ENCODE data around the gene PIGK. TPM values are rescaled to one million over a fixed set of nuclear protein-coding genes. Genes with fewer than 3 reads are reported as not detected.

Gene PIGK
- total RNA-seq, 1 donor from 2014 or later = 28.6 TPM

DNA sequence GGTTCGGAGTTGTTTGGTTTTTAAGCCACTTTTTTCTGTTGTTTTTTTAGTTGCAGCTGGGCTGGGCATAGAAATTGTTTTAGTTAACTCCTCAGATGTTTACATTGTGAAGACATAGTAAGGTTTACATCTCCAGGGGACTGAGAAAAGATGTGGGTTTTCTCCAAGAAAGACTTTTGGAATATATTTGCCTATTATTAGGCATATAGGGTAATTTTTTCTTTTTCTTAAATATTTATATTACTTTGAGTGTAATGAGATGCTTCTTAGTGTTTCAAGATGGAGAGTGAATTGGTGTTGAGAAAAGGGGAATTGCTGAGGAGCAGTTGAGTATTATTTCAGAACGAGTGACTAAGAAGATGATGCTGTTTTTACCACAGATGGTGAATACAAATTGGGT, 26.6 kb upstream of the PIGK start:
- no peaks in the 10 kb centered on the region for H3K27me3 Mint-ChIP-seq (ENCODE audit: low read depth, unreplicated experiment)
- no peaks in the 10 kb centered on the region for H3K36me3 ChIP-seq (ENCODE audit: insufficient read depth, low read length)
- no peak overlapping the region for H3K4me2 ChIP-seq (ENCODE audit: low read length)
- no peaks in the 10 kb centered on the region for H3K4me1 Mint-ChIP-seq (ENCODE audit: low read depth, unreplicated experiment)
- H3K4me3 ChIP-seq (ENCODE audit: insufficient read depth, low read depth, low read length) = no peak overlapping the region
- no peaks in the 10 kb centered on the region for H4K20me1 ChIP-seq (ENCODE audit: insufficient read depth, low read length)
- H3K36me3 Mint-ChIP-seq (ENCODE audit: low read depth, unreplicated experiment) = peaks cover 3% of the 10 kb centered on the region
- H3K9me3 Mint-ChIP-seq (ENCODE audit: unreplicated experiment) = peaks cover 7% of the 10 kb centered on the region
- FAIRE-seq (no peak), DNase-seq (ENCODE audit: low read depth) (no peak)
- no peaks in the 10 kb centered on the region for H3K9me3 ChIP-seq (ENCODE audit: insufficient read depth, low read depth, low read length)
- no peak overlapping the region for H3K9ac ChIP-seq (ENCODE audit: low read length)
- no peak overlapping the region for H3K27ac Mint-ChIP-seq (ENCODE audit: unreplicated experiment)
- TF ChIP-seq EZH2 (IDR thresholded peaks at IDR 0.05; ENCODE audit: insufficient read depth, low read length) = no peak
- TF ChIP-seq, protein P1, sequence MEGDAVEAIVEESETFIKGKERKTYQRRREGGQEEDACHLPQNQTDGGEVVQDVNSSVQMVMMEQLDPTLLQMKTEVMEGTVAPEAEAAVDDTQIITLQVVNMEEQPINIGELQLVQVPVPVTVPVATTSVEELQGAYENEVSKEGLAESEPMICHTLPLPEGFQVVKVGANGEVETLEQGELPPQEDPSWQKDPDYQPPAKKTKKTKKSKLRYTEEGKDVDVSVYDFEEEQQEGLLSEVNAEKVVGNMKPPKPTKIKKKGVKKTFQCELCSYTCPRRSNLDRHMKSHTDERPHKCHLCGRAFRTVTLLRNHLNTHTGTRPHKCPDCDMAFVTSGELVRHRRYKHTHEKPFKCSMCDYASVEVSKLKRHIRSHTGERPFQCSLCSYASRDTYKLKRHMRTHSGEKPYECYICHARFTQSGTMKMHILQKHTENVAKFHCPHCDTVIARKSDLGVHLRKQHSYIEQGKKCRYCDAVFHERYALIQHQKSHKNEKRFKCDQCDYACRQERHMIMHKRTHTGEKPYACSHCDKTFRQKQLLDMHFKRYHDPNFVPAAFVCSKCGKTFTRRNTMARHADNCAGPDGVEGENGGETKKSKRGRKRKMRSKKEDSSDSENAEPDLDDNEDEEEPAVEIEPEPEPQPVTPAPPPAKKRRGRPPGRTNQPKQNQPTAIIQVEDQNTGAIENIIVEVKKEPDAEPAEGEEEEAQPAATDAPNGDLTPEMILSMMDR (IDR thresholded peaks at IDR 0.05; ENCODE audit: insufficient read depth, low read depth, low read length) = no peak
- H3K4me3 Mint-ChIP-seq (ENCODE audit: unreplicated experiment) = no peak overlapping the region
- H2AFZ ChIP-seq (ENCODE audit: low read depth, low read length) = no peak overlapping the region
- no peaks in the 10 kb centered on the region for H3K79me2 ChIP-seq (ENCODE audit: insufficient read depth, low read length)
- H3K27me3 ChIP-seq (ENCODE audit: insufficient read depth, low read length) = no peaks in the 10 kb centered on the region
- H3K27ac ChIP-seq (ENCODE audit: low read depth, low read length) = no peak overlapping the region
- H3K4me1 ChIP-seq (ENCODE audit: insufficient read depth, low read length) = no peaks in the 10 kb centered on the region

DNA sequence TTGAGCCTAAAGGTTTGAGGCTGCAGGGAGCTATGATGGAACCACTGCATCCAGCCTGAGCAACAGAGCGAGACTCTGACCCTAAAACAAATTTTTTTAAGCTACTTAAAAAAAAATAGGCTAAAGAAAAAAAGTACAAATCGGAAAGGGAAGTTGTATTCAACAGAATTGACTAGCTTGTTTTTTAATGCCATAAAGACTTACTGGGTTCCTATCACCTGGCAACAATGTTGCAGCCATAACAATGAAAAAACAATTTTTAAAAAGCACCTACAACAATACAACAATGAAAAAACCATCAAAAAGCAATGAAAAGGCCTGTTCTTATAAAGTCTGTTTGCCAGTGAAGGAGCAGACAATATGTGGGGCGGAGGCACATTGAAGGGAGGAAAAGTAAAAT, 20.1 kb upstream of the PIGK start:
- no peaks in the 10 kb centered on the region for H3K9me3 ChIP-seq (ENCODE audit: insufficient read depth, low read depth, low read length)
- FAIRE-seq = no peak
- H3K27me3 ChIP-seq (ENCODE audit: insufficient read depth, low read length) = no peaks in the 10 kb centered on the region
- H3K9ac ChIP-seq (ENCODE audit: low read length) = no peak overlapping the region
- no peak overlapping the region for H3K4me3 ChIP-seq (ENCODE audit: insufficient read depth, low read depth, low read length)
- no peak overlapping the region for H3K4me2 ChIP-seq (ENCODE audit: low read length)
- H4K20me1 ChIP-seq (ENCODE audit: insufficient read depth, low read length) = no peaks in the 10 kb centered on the region
- no peak for DNase-seq (ENCODE audit: low read depth)
- Mint-ChIP-seq H3K36me3 (ENCODE audit: low read depth, unreplicated experiment) (peaks cover 1% of the 10 kb centered on the region), H3K9me3 (ENCODE audit: unreplicated experiment) (no peaks in the 10 kb centered on the region), H3K4me3 (ENCODE audit: unreplicated experiment) (no peak overlapping the region), H3K4me1 (ENCODE audit: low read depth, unreplicated experiment) (no peaks in the 10 kb centered on the region), H3K27ac (ENCODE audit: unreplicated experiment) (no peak overlapping the region), H3K27me3 (ENCODE audit: low read depth, unreplicated experiment) (no peaks in the 10 kb centered on the region)
- no peaks in the 10 kb centered on the region for H3K36me3 ChIP-seq (ENCODE audit: insufficient read depth, low read length)
- no peak overlapping the region for H3K27ac ChIP-seq (ENCODE audit: low read depth, low read length)
- no peak overlapping the region for H2AFZ ChIP-seq (ENCODE audit: low read depth, low read length)
- no peaks in the 10 kb centered on the region for H3K79me2 ChIP-seq (ENCODE audit: insufficient read depth, low read length)
- no peak for TF ChIP-seq EZH2 (IDR thresholded peaks at IDR 0.05; ENCODE audit: insufficient read depth, low read length)
- TF ChIP-seq, protein P1 (IDR thresholded peaks at IDR 0.05; ENCODE audit: insufficient read depth, low read depth, low read length) = no peak
- no peaks in the 10 kb centered on the region for H3K4me1 ChIP-seq (ENCODE audit: insufficient read depth, low read length)

DNA sequence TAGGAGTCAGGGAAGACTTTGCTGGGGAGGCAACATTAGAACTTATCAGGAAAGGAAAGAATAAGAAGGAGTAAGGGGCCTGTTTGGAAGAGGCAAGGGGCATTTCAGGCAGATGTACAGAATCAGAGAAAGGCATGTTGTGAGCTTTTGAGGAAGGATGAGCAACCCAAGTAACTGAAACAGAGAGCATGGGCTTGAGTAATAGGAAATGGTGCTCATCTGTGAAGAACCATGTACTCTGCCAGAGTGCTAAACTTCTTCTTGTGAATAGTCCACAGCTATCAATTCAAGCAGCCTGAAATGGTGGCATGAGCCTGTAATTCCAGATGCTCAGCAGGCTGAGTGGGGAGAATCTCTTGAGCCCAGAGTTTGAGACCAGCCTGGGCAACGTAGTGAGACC, 19.2 kb upstream of the PIGK start:
- no peaks in the 10 kb centered on the region for H3K9me3 ChIP-seq (ENCODE audit: insufficient read depth, low read depth, low read length)
- no peaks in the 10 kb centered on the region for H4K20me1 ChIP-seq (ENCODE audit: insufficient read depth, low read length)
- H3K27me3 ChIP-seq (ENCODE audit: insufficient read depth, low read length) = no peaks in the 10 kb centered on the region
- Mint-ChIP-seq H3K36me3 (ENCODE audit: low read depth, unreplicated experiment) (peaks cover 1% of the 10 kb centered on the region), H3K9me3 (ENCODE audit: unreplicated experiment) (no peaks in the 10 kb centered on the region), H3K4me3 (ENCODE audit: unreplicated experiment) (no peak overlapping the region), H3K27ac (ENCODE audit: unreplicated experiment) (no peak overlapping the region), H3K27me3 (ENCODE audit: low read depth, unreplicated experiment) (no peaks in the 10 kb centered on the region), H3K4me1 (ENCODE audit: low read depth, unreplicated experiment) (no peaks in the 10 kb centered on the region)
- H3K4me2 ChIP-seq (ENCODE audit: low read length) = no peak overlapping the region
- no peak for DNase-seq (ENCODE audit: low read depth)
- no peaks in the 10 kb centered on the region for H3K79me2 ChIP-seq (ENCODE audit: insufficient read depth, low read length)
- no peak for FAIRE-seq
- no peaks in the 10 kb centered on the region for H3K36me3 ChIP-seq (ENCODE audit: insufficient read depth, low read length)
- no peaks in the 10 kb centered on the region for H3K4me1 ChIP-seq (ENCODE audit: insufficient read depth, low read length)
- H3K9ac ChIP-seq (ENCODE audit: low read length) = no peak overlapping the region
- TF ChIP-seq, protein P1 (IDR thresholded peaks at IDR 0.05; ENCODE audit: insufficient read depth, low read depth, low read length) = no peak
- TF ChIP-seq EZH2 (IDR thresholded peaks at IDR 0.05; ENCODE audit: insufficient read depth, low read length) = no peak
- H3K27ac ChIP-seq (ENCODE audit: low read depth, low read length) = no peak overlapping the region
- H3K4me3 ChIP-seq (ENCODE audit: insufficient read depth, low read depth, low read length) = no peak overlapping the region
- no peak overlapping the region for H2AFZ ChIP-seq (ENCODE audit: low read depth, low read length)
